ENCODE results near the gene NUTF2. TPM values are rescaled to one million over a fixed set of nuclear protein-coding genes. Genes with fewer than 3 reads are reported as not detected.

Gene NUTF2
- total and polyA plus RNA-seq, 2 of the 8 experiments (the other 6 are each of a cell fraction or from before 2014, with no cell fraction given) = 219 to 377 TPM

DNA sequence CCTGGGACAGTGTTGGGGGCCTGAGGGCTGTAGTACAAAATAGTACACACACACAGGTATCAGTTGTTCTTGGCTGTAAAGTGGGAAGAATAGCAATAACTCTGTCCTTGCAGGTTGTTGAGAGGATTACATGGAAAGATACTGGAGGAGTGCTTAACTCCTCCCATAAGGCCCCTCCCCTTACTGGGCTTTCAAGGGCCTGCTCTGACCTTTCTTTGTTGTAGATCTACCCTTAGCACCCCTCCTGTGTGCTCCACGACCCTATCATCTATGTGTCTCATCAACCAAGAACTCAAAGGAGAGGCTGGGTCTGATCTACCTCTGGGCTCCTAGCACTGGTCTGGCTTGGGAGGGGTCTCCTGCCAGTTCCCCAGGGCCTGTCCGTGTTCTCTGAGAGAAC lies 17.9 kb downstream of the NUTF2 start (continued):
- TF ChIP-seq, protein P1, sequence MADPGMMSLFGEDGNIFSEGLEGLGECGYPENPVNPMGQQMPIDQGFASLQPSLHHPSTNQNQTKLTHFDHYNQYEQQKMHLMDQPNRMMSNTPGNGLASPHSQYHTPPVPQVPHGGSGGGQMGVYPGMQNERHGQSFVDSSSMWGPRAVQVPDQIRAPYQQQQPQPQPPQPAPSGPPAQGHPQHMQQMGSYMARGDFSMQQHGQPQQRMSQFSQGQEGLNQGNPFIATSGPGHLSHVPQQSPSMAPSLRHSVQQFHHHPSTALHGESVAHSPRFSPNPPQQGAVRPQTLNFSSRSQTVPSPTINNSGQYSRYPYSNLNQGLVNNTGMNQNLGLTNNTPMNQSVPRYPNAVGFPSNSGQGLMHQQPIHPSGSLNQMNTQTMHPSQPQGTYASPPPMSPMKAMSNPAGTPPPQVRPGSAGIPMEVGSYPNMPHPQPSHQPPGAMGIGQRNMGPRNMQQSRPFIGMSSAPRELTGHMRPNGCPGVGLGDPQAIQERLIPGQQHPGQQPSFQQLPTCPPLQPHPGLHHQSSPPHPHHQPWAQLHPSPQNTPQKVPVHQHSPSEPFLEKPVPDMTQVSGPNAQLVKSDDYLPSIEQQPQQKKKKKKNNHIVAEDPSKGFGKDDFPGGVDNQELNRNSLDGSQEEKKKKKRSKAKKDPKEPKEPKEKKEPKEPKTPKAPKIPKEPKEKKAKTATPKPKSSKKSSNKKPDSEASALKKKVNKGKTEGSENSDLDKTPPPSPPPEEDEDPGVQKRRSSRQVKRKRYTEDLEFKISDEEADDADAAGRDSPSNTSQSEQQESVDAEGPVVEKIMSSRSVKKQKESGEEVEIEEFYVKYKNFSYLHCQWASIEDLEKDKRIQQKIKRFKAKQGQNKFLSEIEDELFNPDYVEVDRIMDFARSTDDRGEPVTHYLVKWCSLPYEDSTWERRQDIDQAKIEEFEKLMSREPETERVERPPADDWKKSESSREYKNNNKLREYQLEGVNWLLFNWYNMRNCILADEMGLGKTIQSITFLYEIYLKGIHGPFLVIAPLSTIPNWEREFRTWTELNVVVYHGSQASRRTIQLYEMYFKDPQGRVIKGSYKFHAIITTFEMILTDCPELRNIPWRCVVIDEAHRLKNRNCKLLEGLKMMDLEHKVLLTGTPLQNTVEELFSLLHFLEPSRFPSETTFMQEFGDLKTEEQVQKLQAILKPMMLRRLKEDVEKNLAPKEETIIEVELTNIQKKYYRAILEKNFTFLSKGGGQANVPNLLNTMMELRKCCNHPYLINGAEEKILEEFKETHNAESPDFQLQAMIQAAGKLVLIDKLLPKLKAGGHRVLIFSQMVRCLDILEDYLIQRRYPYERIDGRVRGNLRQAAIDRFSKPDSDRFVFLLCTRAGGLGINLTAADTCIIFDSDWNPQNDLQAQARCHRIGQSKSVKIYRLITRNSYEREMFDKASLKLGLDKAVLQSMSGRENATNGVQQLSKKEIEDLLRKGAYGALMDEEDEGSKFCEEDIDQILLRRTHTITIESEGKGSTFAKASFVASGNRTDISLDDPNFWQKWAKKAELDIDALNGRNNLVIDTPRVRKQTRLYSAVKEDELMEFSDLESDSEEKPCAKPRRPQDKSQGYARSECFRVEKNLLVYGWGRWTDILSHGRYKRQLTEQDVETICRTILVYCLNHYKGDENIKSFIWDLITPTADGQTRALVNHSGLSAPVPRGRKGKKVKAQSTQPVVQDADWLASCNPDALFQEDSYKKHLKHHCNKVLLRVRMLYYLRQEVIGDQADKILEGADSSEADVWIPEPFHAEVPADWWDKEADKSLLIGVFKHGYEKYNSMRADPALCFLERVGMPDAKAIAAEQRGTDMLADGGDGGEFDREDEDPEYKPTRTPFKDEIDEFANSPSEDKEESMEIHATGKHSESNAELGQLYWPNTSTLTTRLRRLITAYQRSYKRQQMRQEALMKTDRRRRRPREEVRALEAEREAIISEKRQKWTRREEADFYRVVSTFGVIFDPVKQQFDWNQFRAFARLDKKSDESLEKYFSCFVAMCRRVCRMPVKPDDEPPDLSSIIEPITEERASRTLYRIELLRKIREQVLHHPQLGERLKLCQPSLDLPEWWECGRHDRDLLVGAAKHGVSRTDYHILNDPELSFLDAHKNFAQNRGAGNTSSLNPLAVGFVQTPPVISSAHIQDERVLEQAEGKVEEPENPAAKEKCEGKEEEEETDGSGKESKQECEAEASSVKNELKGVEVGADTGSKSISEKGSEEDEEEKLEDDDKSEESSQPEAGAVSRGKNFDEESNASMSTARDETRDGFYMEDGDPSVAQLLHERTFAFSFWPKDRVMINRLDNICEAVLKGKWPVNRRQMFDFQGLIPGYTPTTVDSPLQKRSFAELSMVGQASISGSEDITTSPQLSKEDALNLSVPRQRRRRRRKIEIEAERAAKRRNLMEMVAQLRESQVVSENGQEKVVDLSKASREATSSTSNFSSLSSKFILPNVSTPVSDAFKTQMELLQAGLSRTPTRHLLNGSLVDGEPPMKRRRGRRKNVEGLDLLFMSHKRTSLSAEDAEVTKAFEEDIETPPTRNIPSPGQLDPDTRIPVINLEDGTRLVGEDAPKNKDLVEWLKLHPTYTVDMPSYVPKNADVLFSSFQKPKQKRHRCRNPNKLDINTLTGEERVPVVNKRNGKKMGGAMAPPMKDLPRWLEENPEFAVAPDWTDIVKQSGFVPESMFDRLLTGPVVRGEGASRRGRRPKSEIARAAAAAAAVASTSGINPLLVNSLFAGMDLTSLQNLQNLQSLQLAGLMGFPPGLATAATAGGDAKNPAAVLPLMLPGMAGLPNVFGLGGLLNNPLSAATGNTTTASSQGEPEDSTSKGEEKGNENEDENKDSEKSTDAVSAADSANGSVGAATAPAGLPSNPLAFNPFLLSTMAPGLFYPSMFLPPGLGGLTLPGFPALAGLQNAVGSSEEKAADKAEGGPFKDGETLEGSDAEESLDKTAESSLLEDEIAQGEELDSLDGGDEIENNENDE (IDR thresholded peaks at IDR 0.05; ENCODE audit: insufficient replicate concordance, low read length) = no peak
- no peak for TF ChIP-seq EZH2 (IDR thresholded peaks at IDR 0.05; ENCODE audit: low read depth, low read length, severe bottlenecking)
